HG02852 (cell line): ENCODE measurements around the gene ERP27.

Experiments used
- ATAC-seq: cut with Tn5 transposase; IDR thresholded peaks from one replicate; pipeline ENCODE4 v1.9.1; 2021; ENCODE audit warnings: mild to moderate bottlenecking, moderate library complexity; ENCODE audit not compliant: unreplicated experiment

Gene ERP27

GRCh38 chr12:14959916-14960496 lies 21.7 kb upstream of the ERP27 start:
- ATAC-seq, result no peak

GRCh38 chr12:14959463-14959862 lies 21.1 kb upstream of the ERP27 start:
- no peak for ATAC-seq

- ATAC-seq, result no peak
Observed at GRCh38 chr12:14959126-14959440, 20.7 kb upstream of the ERP27 start.

GRCh38 chr12:14958361-14959125 lies 20.2 kb upstream of the ERP27 start:
- ATAC-seq, result no peak

GRCh38 chr12:14957551-14958168 lies 19.3 kb upstream of the ERP27 start:
- ATAC-seq, result no peak

GRCh38 chr12:14956905-14957304 lies 18.6 kb upstream of the ERP27 start:
- ATAC-seq, result no peak

- peak; percentile 34 for ATAC-seq
Observed at GRCh38 chr12:14956024-14956891, 17.9 kb upstream of the ERP27 start.

GRCh38 chr12:14954269-14954668 lies 15.9 kb upstream of the ERP27 start:
- ATAC-seq, result no peak

- no peak for ATAC-seq
Observed at GRCh38 chr12:14953752-14954151, 15.4 kb upstream of the ERP27 start.

GRCh38 chr12:14952299-14952921 lies 14.1 kb upstream of the ERP27 start:
- peak; percentile 46 for ATAC-seq

GRCh38 chr12:14951851-14952250 lies 13.5 kb upstream of the ERP27 start:
- ATAC-seq, result no peak

- no peak for ATAC-seq
Observed at GRCh38 chr12:14950982-14951746, 12.8 kb upstream of the ERP27 start.

- peak; percentile 17 for ATAC-seq
Observed at GRCh38 chr12:14950421-14950820, 12.1 kb upstream of the ERP27 start.

- ATAC-seq, result no peak
Observed at GRCh38 chr12:14949631-14950030, 11.3 kb upstream of the ERP27 start.

- peak; percentile 89 for ATAC-seq
Observed at GRCh38 chr12:14948672-14949071, 10.3 kb upstream of the ERP27 start.

GRCh38 chr12:14946861-14947260 lies 8.5 kb upstream of the ERP27 start:
- no peak for ATAC-seq

- ATAC-seq, result no peak
Observed at GRCh38 chr12:14946162-14946561, 7.8 kb upstream of the ERP27 start.

GRCh38 chr12:14942196-14942931 lies 4.0 kb upstream of the ERP27 start:
- no peak for ATAC-seq

- no peak for ATAC-seq
Observed at GRCh38 chr12:14941369-14941768, 3.0 kb upstream of the ERP27 start.

- ATAC-seq, result no peak
Observed at GRCh38 chr12:14937689-14938088, 648 bp downstream of the ERP27 start.
